GM21529 (cell line): ENCODE data around the gene SCTR.
A peak's percentile ranks its signal among the peaks of the same experiment; 100 is the strongest.

ENCODE experiments used
- ATAC-seq: cut with Tn5 transposase; IDR thresholded peaks from one replicate; pipeline ENCODE4 v1.9.1; 2021; ENCODE audit not compliant: unreplicated experiment

Gene SCTR

GRCh38 chr2:119431976-119432850 is 92.1 kb downstream of the SCTR start:
- no peak for ATAC-seq

GRCh38 chr2:119431155-119431975 is 92.9 kb downstream of the SCTR start, which contains the start of gene TMEM37:
Gene TMEM37 (plus strand): TSS chr2:119431854. CDS start chr2:119431904, 50 bp downstream.
- peak; percentile 76 for ATAC-seq

GRCh38 chr2:119430023-119430498 is 94.2 kb downstream of the SCTR start:
- no peak for ATAC-seq

- no peak for ATAC-seq
These were observed 94.9 kb downstream of the SCTR start for GRCh38 chr2:119429225-119429981.

- no peak for ATAC-seq
These were observed 95.6 kb downstream of the SCTR start for GRCh38 chr2:119428488-119429224.

GRCh38 chr2:119427756-119428155 is 96.5 kb downstream of the SCTR start:
- no peak for ATAC-seq

- ATAC-seq: no peak
These were observed 97.4 kb downstream of the SCTR start for GRCh38 chr2:119426801-119427395.

- no peak for ATAC-seq
These were observed 97.9 kb downstream of the SCTR start for GRCh38 chr2:119426396-119426675.

GRCh38 chr2:119425620-119426395 is 98.5 kb downstream of the SCTR start:
- ATAC-seq: no peak

- ATAC-seq: no peak
These were observed 99.2 kb downstream of the SCTR start for GRCh38 chr2:119425119-119425405.

- ATAC-seq: no peak
These were observed 99.8 kb downstream of the SCTR start for GRCh38 chr2:119424284-119425118.

- no peak for ATAC-seq
These were observed 100.5 kb downstream of the SCTR start for GRCh38 chr2:119423811-119424210.

GRCh38 chr2:119423108-119423444 is 101.2 kb downstream of the SCTR start:
- ATAC-seq: no peak

GRCh38 chr2:119422360-119423107 is 101.7 kb downstream of the SCTR start:
- ATAC-seq: no peak

- no peak for ATAC-seq
These were observed 102.5 kb downstream of the SCTR start for GRCh38 chr2:119421741-119422140.

- ATAC-seq: no peak
These were observed 103.0 kb downstream of the SCTR start for GRCh38 chr2:119421304-119421703.

- ATAC-seq: no peak
These were observed 104.3 kb downstream of the SCTR start for GRCh38 chr2:119419803-119420508.

GRCh38 chr2:119419065-119419464 is 105.2 kb downstream of the SCTR start:
- ATAC-seq: no peak
